ENCODE measurements around the gene POLR2H. TPM values are rescaled to one million over a fixed set of nuclear protein-coding genes. Genes with fewer than 3 reads are reported as not detected.

Gene POLR2H
- total and polyA plus RNA-seq, 2 of the 4 experiments (the other 2 are of a cell fraction), result 47.7 to 130 TPM

GRCh38 chr3:184361932-184362667 is 590 bp downstream of the POLR2H start:
- intact Hi-C loops (cut with micrococcal nuclease) (loop anchor here (2.0 kb wide), 1 partner anchor 47 kb away; the partner anchor contains the start of gene EIF4G1), dilution Hi-C loops (cut with HindIII; ENCODE audit: low sequenced_read_pairs, unreplicated experiment) (loop anchor here (25.0 kb wide), 1 partner anchor 175 kb away; no protein-coding TSS in a partner anchor), in situ Hi-C loops (cut with MboI; ENCODE audit: low sequenced_read_pairs) (no loop called here)
- peak overlapping the region; percentile 65 for H4K5ac ChIP-seq (ENCODE audit: low read depth, low read length)
- peak overlapping the region; percentile 7 to 74 for H4K8ac ChIP-seq (ENCODE audit: low read depth in 2 of 2, low read length in 2 of 2)
- H3K14ac ChIP-seq (replicated peaks; ENCODE audit: low read depth, low read length), result peak overlapping the region; percentile 76
- H3K23ac ChIP-seq (ENCODE audit: low read depth, low read length), result peak overlapping the region; percentile 92
- TF ChIP-seq CHD1 (IDR thresholded peaks at IDR 0.05; ENCODE audit: low read depth, low read length) (0 out of 2 replicates have a peak, but pooled peaks have one; percentile 41), CTCF (conservative IDR thresholded peaks at IDR 0.05; ENCODE audit: low read depth, low read length) (no peak), MXI1 (IDR thresholded peaks at IDR 0.05; ENCODE audit: borderline replicate concordance, low read depth, low read length) (no peak), MAZ (IDR thresholded peaks at IDR 0.05; ENCODE audit: borderline replicate concordance, low read depth, low read length) (0 out of 2 replicates have a peak, but pooled peaks have one; percentile 13), SMC3 (IDR thresholded peaks at IDR 0.05; ENCODE audit: low read depth, low read length) (no peak), NFE2L2 (IDR thresholded peaks at IDR 0.05; ENCODE audit: low read depth, low read length) (no peak), BHLHE40 (IDR thresholded peaks at IDR 0.05; ENCODE audit: low read depth, low read length) (no peak)
- TF ChIP-seq, protein P1, sequence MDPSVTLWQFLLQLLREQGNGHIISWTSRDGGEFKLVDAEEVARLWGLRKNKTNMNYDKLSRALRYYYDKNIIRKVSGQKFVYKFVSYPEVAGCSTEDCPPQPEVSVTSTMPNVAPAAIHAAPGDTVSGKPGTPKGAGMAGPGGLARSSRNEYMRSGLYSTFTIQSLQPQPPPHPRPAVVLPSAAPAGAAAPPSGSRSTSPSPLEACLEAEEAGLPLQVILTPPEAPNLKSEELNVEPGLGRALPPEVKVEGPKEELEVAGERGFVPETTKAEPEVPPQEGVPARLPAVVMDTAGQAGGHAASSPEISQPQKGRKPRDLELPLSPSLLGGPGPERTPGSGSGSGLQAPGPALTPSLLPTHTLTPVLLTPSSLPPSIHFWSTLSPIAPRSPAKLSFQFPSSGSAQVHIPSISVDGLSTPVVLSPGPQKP (IDR thresholded peaks at IDR 0.05; ENCODE audit: borderline replicate concordance, low read depth, low read length), result no peak
- H4K91ac ChIP-seq (ENCODE audit: insufficient read depth, low read depth, low read length), result peak overlapping the region; percentile 80
- H3K4ac ChIP-seq (ENCODE audit: low read depth, low read length), result peak overlapping the region; percentile 86
- peak overlapping the region; percentile 95 for H3K4me2 ChIP-seq (ENCODE audit: low read depth, low read length)
- H3K36me3 ChIP-seq (ENCODE audit: control insufficient read depth, insufficient read depth, low read length), result peaks cover 12% of the 10 kb centered on the region
- ChIA-PET POLR2A (ENCODE audit: unreplicated experiment) (interaction anchor here (0.6 kb wide), 2 partner anchors 188 to 537 kb away, joined by 3 to 7 read pairs; no protein-coding TSS in a partner anchor), CTCF (interaction anchor here (1.0 to 1.2 kb wide), 3 partner anchors 9 to 199 kb away, joined by 3 to 6 read pairs (median 3); partner anchors contain the start of gene EPHB3)
- no TSS peak for BruUV-seq (replicated peaks)
- H2BK120ac ChIP-seq (ENCODE audit: low read depth, low read length), result peak overlapping the region; percentile 46; the same call in 1 of the 2 replicates
- peaks cover 10% of the 10 kb centered on the region; the same call in 1 of the 2 replicates for H3K9me1 ChIP-seq (ENCODE audit: insufficient read depth, low read length)
- 1% methylated on average over 11 of the region's 38 CpGs; no CpG with 5 or more reads in 1 of the 2 experiments for WGBS, 2 experiments (ENCODE audit: extremely low coverage in 2 of 2, insufficient read length in 1 of 2)
- H2BK20ac ChIP-seq (ENCODE audit: low read depth, low read length), result no peak overlapping the region
- H3K27ac ChIP-seq (ENCODE audit: insufficient read depth, low read length), result peak overlapping the region; percentile 95
- peak overlapping the region; percentile 93 for H2BK5ac ChIP-seq (ENCODE audit: low read depth, low read length, poor library complexity, severe bottlenecking)
- H3K56ac ChIP-seq (ENCODE audit: extremely low read depth, insufficient read depth, low read length), result peak overlapping the region; percentile 81
- H4K20me1 ChIP-seq (ENCODE audit: insufficient read depth, low read length), result peaks cover 10% of the 10 kb centered on the region
- peaks cover 8 to 48% of the 10 kb centered on the region in 2 experiments for H3K79me1 ChIP-seq (ENCODE audit: low read depth in 1 of 2, low read length in 2 of 2)
- H2AFZ ChIP-seq (replicated peaks; ENCODE audit: low read length, poor library complexity), result peak overlapping the region; percentile 91
- H3K27me3 ChIP-seq (ENCODE audit: control insufficient read depth, insufficient read depth, low read length), result no peaks in the 10 kb centered on the region
- DNase-seq (peak; percentile 38), ATAC-seq (ENCODE audit: low read depth) (peak; percentile 15)
- H3K18ac ChIP-seq (ENCODE audit: low read depth, low read length), result peak overlapping the region; percentile 61
- H3K4me1 ChIP-seq (ENCODE audit: control insufficient read depth, insufficient read depth, low read length), result peaks cover 7% of the 10 kb centered on the region
- H2AK5ac ChIP-seq (ENCODE audit: low read depth, low read length), result peak overlapping the region; percentile 85
- H3K9ac ChIP-seq (ENCODE audit: low read depth, low read length), result peak overlapping the region; percentile 89
- H3K9me3 ChIP-seq (ENCODE audit: control insufficient read depth, insufficient read depth, low read length), result no peaks in the 10 kb centered on the region
- H2AK9ac ChIP-seq (replicated peaks; ENCODE audit: low read depth, low read length, poor library complexity), result peak overlapping the region; percentile 96
- peak overlapping the region; percentile 56 for H3K4me3 ChIP-seq (ENCODE audit: insufficient read depth, low read depth, low read length)
- H2BK15ac ChIP-seq (ENCODE audit: low read depth, low read length), result no peak overlapping the region; the same call in 2 of the 3 replicates

Measured in IMR-90 (cell line).